ENCODE results near the gene C1orf116.

Gene C1orf116

DNA sequence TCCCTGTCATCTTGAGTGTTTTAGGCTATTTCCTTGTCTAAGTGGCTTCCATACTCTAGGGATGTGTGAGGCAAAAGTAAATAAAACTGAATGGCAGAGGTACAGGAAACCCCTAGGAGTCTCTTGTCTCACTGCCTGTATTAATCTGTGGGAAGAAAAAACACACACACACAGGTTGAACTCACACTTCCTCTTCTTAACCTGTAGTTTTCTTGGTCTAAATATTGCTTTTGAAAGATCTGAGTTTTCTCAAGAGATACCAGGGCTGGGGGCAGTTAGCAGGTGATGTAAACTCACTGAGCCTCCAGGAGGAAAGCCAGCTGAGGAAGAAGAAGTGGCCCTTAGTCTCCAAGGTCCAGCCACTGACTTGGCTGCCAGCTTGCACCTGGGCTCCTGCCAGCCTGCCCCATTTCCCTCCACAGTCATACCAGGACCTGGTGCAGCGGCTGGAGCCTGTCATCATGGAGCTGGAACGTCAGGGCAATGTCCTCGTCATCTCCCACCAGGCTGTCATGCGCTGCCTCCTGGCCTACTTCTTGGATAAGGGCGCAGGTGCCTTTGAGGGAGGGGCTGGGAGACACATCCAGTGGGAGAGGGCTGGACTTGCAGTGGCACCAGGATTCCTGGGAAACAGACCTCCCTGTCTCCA lies 37.4 kb upstream of the C1orf116 start:
- peaks cover 0 to 51% of the 10 kb centered on the region in 2 experiments; a peak in 1 of 3 replicates for H3K36me3 ChIP-seq (ENCODE audit: control insufficient read depth in 2 of 2, insufficient read depth in 1 of 2, low read length in 2 of 2)
- TF ChIP-seq ZNF184 (tag by site-specific recombination; IDR thresholded peaks at IDR 0.05) (no peak), ZNF843 (tag by site-specific recombination; IDR thresholded peaks at IDR 0.05) (no peak), ZNF132 (tag by site-specific recombination; IDR thresholded peaks at IDR 0.05; ENCODE audit: borderline replicate concordance) (no peak), ZNF114 (tag by site-specific recombination; IDR thresholded peaks at IDR 0.05) (no peak), ZNF48 (tag by site-specific recombination; IDR thresholded peaks at IDR 0.05) (no peak), ZBTB20 (tag by site-specific recombination; IDR thresholded peaks at IDR 0.05) (no peak), ZFP3 (tag by site-specific recombination; IDR thresholded peaks at IDR 0.05; ENCODE audit: low read depth) (no peak), ZNF580 (tag by site-specific recombination; IDR thresholded peaks at IDR 0.05) (no peak)

GRCh38 chr1:207069061-207069460 lies 36.5 kb upstream of the C1orf116 start:
- Histone ChIP-seq H3K4me1 (ENCODE audit: control insufficient read depth, insufficient read depth, low read length) (no peaks in the 10 kb centered on the region), H3K36me3 (ENCODE audit: control insufficient read depth in 2 of 2, insufficient read depth in 1 of 2, low read length in 2 of 2) (peaks cover 0 to 59% of the 10 kb centered on the region in 2 experiments; a peak in 1 of 3 replicates), H3K9me3 (ENCODE audit: control insufficient read depth, insufficient read depth, low read depth, low read length) (no peaks in the 10 kb centered on the region), H3K27ac (ENCODE audit: extremely low read depth, low read depth, low read length) (no peak overlapping the region), H3K4me3 (ENCODE audit: low read depth, low read length) (no peak overlapping the region)
- CTCF ChIA-PET, result interaction anchor here (1.6 kb wide), 1 partner anchor 9 kb away, joined by 4 read pairs; no protein-coding TSS in a partner anchor
- POLR2A ChIA-PET, result no interaction called here
- TF ChIP-seq FEZF1 (tag by site-specific recombination; IDR thresholded peaks at IDR 0.05), result no peak
- TF ChIP-seq, protein P1, sequence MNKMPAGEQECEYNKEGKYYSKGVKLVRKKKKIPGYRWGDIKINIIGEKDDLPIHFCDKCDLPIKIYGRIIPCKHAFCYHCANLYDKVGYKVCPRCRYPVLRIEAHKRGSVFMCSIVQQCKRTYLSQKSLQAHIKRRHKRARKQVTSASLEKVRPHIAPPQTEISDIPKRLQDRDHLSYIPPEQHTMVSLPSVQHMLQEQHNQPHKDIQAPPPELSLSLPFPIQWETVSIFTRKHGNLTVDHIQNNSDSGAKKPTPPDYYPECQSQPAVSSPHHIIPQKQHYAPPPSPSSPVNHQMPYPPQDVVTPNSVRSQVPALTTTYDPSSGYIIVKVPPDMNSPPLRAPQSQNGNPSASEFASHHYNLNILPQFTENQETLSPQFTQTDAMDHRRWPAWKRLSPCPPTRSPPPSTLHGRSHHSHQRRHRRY (tag by site-specific recombination; IDR thresholded peaks at IDR 0.05), result no peak
- TF ChIP-seq SP2 (tag by site-specific recombination; IDR thresholded peaks at IDR 0.05), result no peak
- TF ChIP-seq, protein P2, sequence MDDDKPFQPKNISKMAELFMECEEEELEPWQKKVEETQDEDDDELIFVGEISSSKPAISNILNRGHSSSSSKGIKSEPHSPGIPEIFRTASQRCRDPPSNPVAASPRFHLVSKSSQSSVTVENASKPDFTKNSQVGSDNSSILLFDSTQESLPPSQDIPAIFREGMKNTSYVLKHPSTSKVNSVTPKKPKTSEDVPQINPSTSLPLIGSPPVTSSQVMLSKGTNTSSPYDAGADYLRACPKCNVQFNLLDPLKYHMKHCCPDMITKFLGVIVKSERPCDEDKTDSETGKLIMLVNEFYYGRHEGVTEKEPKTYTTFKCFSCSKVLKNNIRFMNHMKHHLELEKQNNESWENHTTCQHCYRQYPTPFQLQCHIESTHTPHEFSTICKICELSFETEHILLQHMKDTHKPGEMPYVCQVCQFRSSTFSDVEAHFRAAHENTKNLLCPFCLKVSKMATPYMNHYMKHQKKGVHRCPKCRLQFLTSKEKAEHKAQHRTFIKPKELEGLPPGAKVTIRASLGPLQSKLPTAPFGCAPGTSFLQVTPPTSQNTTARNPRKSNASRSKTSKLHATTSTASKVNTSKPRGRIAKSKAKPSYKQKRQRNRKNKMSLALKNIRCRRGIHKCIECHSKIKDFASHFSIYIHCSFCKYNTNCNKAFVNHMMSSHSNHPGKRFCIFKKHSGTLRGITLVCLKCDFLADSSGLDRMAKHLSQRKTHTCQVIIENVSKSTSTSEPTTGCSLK (tag by site-specific recombination; IDR thresholded peaks at IDR 0.05), result no peak
- TF ChIP-seq OSR2 (tag by site-specific recombination; IDR thresholded peaks at IDR 0.05), result no peak
- TF ChIP-seq PRDM1 (tag by site-specific recombination; IDR thresholded peaks at IDR 0.05), result no peak
- TF ChIP-seq ZNF530 (tag by site-specific recombination; IDR thresholded peaks at IDR 0.05; ENCODE audit: low read depth), result no peak
- no peak for TF ChIP-seq ZNF221 (tag by site-specific recombination; IDR thresholded peaks at IDR 0.05; ENCODE audit: borderline replicate concordance)
- TF ChIP-seq TCF7L2 (IDR thresholded peaks at IDR 0.05; ENCODE audit: borderline replicate concordance, low read depth, low read length), result no peak
- no peak for TF ChIP-seq ZNF19 (tag by site-specific recombination; IDR thresholded peaks at IDR 0.05; ENCODE audit: low read depth)
- no peak for TF ChIP-seq ZNF175 (tag by site-specific recombination; IDR thresholded peaks at IDR 0.05)
- no peak for TF ChIP-seq ZBTB44 (tag by site-specific recombination; IDR thresholded peaks at IDR 0.05)

More for the DNA sequence above, 37.4 kb upstream of the C1orf116 start:
- POLR2A ChIA-PET, result no interaction called here
- Histone ChIP-seq H3K27ac (ENCODE audit: extremely low read depth, low read depth, low read length) (no peak overlapping the region), H3K4me3 (ENCODE audit: low read depth, low read length) (no peak overlapping the region), H3K9me3 (ENCODE audit: control insufficient read depth, insufficient read depth, low read depth, low read length) (no peaks in the 10 kb centered on the region), H3K4me1 (ENCODE audit: control insufficient read depth, insufficient read depth, low read length) (no peaks in the 10 kb centered on the region)
- CTCF ChIA-PET, result interaction anchor here (0.5 to 1.6 kb wide), 4 partner anchors 10 to 497 kb away, joined by 3 to 4 read pairs (median 4); no protein-coding TSS in a partner anchor

All from HEK293 (cell line).